Measurements from ENCODE around the gene HES4. TPM values are rescaled to one million over a fixed set of nuclear protein-coding genes. Genes with fewer than 3 reads are reported as not detected.

Gene HES4
- total and polyA plus RNA-seq, 2 of the 13 experiments (the other 11 are each of a cell fraction or from before 2014, with no cell fraction given): 8.8 to 10.6 TPM

DNA sequence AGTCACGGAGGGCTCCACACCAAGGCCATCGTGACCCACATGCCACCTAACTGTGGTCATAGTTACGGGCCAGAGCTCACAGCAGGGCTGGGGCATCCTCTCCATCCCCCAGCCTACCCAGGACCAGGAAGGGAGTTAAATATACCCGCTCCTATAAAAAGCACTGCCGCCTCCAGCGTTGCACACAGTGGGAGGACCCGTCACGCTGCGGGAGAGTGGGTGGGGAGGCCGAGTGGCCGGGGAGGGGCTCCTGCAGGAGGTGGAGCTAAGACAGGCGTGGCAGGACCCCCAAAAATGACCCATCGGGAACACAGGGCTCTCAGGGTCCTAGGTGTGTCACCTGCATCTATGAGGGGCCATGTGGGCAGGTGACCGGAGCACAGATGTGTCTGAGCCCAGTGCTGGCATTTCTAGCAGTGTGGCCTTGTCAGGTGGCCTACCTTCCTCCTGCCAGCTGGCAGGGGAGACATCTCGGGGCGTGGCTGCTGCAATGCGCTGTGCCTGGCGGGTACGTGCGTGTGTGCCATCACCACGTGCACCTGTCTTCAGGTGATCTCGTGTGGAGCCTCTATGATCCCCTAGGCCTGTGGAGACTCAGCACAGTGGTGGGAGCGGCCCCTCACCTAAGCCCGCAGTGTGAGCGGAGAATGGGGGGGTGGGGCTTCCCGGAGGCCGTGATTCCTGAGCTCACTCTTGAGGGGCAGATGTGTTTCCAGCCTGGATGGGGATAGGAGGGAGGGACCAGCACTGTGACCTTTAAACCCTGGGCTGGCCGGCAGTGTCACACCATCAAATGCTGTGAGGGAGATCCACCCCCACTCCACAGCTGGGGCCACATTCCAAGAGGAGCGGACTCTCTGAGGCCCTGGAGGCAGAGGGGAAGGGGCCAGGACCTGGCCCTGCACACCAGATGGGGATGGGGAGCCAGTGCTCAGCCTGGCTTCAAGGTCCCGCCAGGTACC, 37.8 kb upstream of the HES4 start (continued):
- TF ChIP-seq, protein P1, sequence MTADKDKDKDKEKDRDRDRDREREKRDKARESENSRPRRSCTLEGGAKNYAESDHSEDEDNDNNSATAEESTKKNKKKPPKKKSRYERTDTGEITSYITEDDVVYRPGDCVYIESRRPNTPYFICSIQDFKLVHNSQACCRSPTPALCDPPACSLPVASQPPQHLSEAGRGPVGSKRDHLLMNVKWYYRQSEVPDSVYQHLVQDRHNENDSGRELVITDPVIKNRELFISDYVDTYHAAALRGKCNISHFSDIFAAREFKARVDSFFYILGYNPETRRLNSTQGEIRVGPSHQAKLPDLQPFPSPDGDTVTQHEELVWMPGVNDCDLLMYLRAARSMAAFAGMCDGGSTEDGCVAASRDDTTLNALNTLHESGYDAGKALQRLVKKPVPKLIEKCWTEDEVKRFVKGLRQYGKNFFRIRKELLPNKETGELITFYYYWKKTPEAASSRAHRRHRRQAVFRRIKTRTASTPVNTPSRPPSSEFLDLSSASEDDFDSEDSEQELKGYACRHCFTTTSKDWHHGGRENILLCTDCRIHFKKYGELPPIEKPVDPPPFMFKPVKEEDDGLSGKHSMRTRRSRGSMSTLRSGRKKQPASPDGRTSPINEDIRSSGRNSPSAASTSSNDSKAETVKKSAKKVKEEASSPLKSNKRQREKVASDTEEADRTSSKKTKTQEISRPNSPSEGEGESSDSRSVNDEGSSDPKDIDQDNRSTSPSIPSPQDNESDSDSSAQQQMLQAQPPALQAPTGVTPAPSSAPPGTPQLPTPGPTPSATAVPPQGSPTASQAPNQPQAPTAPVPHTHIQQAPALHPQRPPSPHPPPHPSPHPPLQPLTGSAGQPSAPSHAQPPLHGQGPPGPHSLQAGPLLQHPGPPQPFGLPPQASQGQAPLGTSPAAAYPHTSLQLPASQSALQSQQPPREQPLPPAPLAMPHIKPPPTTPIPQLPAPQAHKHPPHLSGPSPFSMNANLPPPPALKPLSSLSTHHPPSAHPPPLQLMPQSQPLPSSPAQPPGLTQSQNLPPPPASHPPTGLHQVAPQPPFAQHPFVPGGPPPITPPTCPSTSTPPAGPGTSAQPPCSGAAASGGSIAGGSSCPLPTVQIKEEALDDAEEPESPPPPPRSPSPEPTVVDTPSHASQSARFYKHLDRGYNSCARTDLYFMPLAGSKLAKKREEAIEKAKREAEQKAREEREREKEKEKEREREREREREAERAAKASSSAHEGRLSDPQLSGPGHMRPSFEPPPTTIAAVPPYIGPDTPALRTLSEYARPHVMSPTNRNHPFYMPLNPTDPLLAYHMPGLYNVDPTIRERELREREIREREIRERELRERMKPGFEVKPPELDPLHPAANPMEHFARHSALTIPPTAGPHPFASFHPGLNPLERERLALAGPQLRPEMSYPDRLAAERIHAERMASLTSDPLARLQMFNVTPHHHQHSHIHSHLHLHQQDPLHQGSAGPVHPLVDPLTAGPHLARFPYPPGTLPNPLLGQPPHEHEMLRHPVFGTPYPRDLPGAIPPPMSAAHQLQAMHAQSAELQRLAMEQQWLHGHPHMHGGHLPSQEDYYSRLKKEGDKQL (CRISPR knock-in tag; IDR thresholded peaks at IDR 0.05; ENCODE audit: low read depth): 0 out of 2 replicates have a peak, but pooled peaks have one; percentile 18
- TF ChIP-seq ZNF572 (CRISPR knock-in tag; IDR thresholded peaks at IDR 0.05): no peak
- no peak for TF ChIP-seq RARA (CRISPR knock-in tag; IDR thresholded peaks at IDR 0.05)
- TF ChIP-seq, protein P2, sequence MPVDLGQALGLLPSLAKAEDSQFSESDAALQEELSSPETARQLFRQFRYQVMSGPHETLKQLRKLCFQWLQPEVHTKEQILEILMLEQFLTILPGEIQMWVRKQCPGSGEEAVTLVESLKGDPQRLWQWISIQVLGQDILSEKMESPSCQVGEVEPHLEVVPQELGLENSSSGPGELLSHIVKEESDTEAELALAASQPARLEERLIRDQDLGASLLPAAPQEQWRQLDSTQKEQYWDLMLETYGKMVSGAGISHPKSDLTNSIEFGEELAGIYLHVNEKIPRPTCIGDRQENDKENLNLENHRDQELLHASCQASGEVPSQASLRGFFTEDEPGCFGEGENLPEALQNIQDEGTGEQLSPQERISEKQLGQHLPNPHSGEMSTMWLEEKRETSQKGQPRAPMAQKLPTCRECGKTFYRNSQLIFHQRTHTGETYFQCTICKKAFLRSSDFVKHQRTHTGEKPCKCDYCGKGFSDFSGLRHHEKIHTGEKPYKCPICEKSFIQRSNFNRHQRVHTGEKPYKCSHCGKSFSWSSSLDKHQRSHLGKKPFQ (CRISPR knock-in tag; IDR thresholded peaks at IDR 0.05; ENCODE audit: insufficient replicate concordance): peak; percentile 75
- no peak for TF ChIP-seq FOXM1 (CRISPR knock-in tag; IDR thresholded peaks at IDR 0.05)
- no peak for TF ChIP-seq CBFB (CRISPR knock-in tag; IDR thresholded peaks at IDR 0.05)
- 0 out of 2 replicates have a peak, but pooled peaks have one; percentile 12 for TF ChIP-seq DPF2 (CRISPR knock-in tag; IDR thresholded peaks at IDR 0.05; ENCODE audit: borderline replicate concordance, low read depth)
- TF ChIP-seq RXRA (CRISPR knock-in tag; IDR thresholded peaks at IDR 0.05): peak; percentile 44
- peak; percentile 94 for TF ChIP-seq TEAD3 (CRISPR knock-in tag; optimal IDR thresholded peaks at IDR 0.05; ENCODE audit: borderline replicate concordance)
- no peak for TF ChIP-seq MIXL1 (CRISPR knock-in tag; IDR thresholded peaks at IDR 0.05)
- TF ChIP-seq FOSL2 (CRISPR knock-in tag; IDR thresholded peaks at IDR 0.05): no peak
- TF ChIP-seq, protein P3, sequence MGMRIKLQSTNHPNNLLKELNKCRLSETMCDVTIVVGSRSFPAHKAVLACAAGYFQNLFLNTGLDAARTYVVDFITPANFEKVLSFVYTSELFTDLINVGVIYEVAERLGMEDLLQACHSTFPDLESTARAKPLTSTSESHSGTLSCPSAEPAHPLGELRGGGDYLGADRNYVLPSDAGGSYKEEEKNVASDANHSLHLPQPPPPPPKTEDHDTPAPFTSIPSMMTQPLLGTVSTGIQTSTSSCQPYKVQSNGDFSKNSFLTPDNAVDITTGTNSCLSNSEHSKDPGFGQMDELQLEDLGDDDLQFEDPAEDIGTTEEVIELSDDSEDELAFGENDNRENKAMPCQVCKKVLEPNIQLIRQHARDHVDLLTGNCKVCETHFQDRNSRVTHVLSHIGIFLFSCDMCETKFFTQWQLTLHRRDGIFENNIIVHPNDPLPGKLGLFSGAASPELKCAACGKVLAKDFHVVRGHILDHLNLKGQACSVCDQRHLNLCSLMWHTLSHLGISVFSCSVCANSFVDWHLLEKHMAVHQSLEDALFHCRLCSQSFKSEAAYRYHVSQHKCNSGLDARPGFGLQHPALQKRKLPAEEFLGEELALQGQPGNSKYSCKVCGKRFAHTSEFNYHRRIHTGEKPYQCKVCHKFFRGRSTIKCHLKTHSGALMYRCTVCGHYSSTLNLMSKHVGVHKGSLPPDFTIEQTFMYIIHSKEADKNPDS (CRISPR knock-in tag; IDR thresholded peaks at IDR 0.05): 0 out of 2 replicates have a peak, but pooled peaks have one; percentile 60
- TF ChIP-seq, protein P4, sequence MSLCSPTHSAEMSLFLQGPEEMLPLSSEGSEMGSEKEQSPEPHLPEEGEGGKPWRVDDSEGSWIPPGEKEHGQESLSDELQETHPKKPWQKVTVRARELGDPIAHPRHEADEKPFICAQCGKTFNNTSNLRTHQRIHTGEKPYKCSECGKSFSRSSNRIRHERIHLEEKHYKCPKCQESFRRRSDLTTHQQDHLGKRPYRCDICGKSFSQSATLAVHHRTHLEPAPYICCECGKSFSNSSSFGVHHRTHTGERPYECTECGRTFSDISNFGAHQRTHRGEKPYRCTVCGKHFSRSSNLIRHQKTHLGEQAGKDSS (CRISPR knock-in tag; IDR thresholded peaks at IDR 0.05; ENCODE audit: borderline replicate concordance, low read depth): peak; percentile 51; the same call in 1 of the 2 replicates
- TF ChIP-seq LCORL (IDR thresholded peaks at IDR 0.05): no peak
- TF ChIP-seq LCORL (CRISPR knock-in tag; IDR thresholded peaks at IDR 0.05): peak; percentile 92
- TF ChIP-seq NONO (IDR thresholded peaks at IDR 0.05): no peak
- 0 out of 2 replicates have a peak, but pooled peaks have one; percentile 4 for TF ChIP-seq NONO (CRISPR knock-in tag; conservative IDR thresholded peaks at IDR 0.05)

Data from HepG2 (cell line).